Right lobe of liver (tissue), 4 donors: ENCODE measurements around the gene FUT7.

Experiments
- CTCF ChIP-seq, 4 donors: fragments of 200-600 bp in 3 of 4; fragments of 450-650 bp in 1 of 4; IDR thresholded peaks; one replicate each; pipeline versions ENCODE4 v1.5.1 to v1.8.0; 2016 to 2022; ENCODE audit warnings: antibody characterized with exemption in 4 of 4, mild to moderate bottlenecking in 2 of 4
- POLR2A ChIP-seq: fragments of 450-650 bp; IDR thresholded peaks from one replicate; pipeline ENCODE4 v1.6.1; 2017; ENCODE audit warnings: antibody characterized with exemption, mild to moderate bottlenecking
- donor health status: DM: no; HTN: no; CAD: no.
- donor health status: DM: no; HTN: no; CAD: no.
- donor health status: DM: no; HTN: yes; CAD: no.

- TF ChIP-seq CTCF (IDR thresholded peaks at IDR 0.05) = no peak
- TF ChIP-seq POLR2A = no peak
Measured at GRCh38 chr9:137044037-137044436, 12.1 kb upstream of the FUT7 start.
